Keratinocyte (primary cell): ENCODE measurements around the gene RRP36. TPM values are rescaled to one million over a fixed set of nuclear protein-coding genes. Genes with fewer than 3 reads are reported as not detected.

Experiments used
- DNase-seq: peaks from one replicate; pipeline ENCODE4 v3.0.0-alpha.2; 2011; ENCODE audit warnings: low read depth, missing footprints, low spot score
- FAIRE-seq: peaks from 2 replicates; lab custom pipeline; 2011; peaks lifted over from hg19 to GRCh38; lab: Jason Lieb, UNC
- H2AFZ ChIP-seq: 2 replicates; pipeline ENCODE4 v1.6.0; 2012; ENCODE audit warnings: low read length, control low read depth, inconsistent platforms; ENCODE audit not compliant: control insufficient read depth
- H3K27ac ChIP-seq: 2 replicates; pipeline ENCODE4 v1.5.1; 2011; ENCODE audit warnings: low read length; ENCODE audit not compliant: control insufficient read depth, insufficient read depth
- H3K27me3 ChIP-seq: 3 replicates; pipeline ENCODE4 v1.6.0; 2011; ENCODE audit warnings: low read length; ENCODE audit not compliant: control insufficient read depth, insufficient read depth; ENCODE audit errors: extremely low read depth
- H3K36me3 ChIP-seq, 2 experiments: 2 replicates in 1 of 2; 3 replicates in 1 of 2; pipeline ENCODE4 v1.5.1; 2011; ENCODE audit warnings: low read length in 2 of 2, mild to moderate bottlenecking in 1 of 2; ENCODE audit not compliant: control insufficient read depth in 2 of 2, insufficient read depth in 2 of 2; ENCODE audit errors: extremely low read depth in 1 of 2
- H3K4me1 ChIP-seq: 3 replicates; pipeline ENCODE4 v1.5.1; 2011; ENCODE audit warnings: low read length; ENCODE audit not compliant: control insufficient read depth, insufficient read depth; ENCODE audit errors: extremely low read depth
- H3K4me2 ChIP-seq: 3 replicates; pipeline ENCODE4 v1.6.0; 2011; ENCODE audit warnings: low read depth, low read length; ENCODE audit not compliant: control insufficient read depth, insufficient read depth; ENCODE audit errors: extremely low read depth
- H3K4me3 ChIP-seq, 3 experiments: fragments of 200-600 bp in 1 of 3; sonication (generic) in 1 of 3; 2 replicates in 2 of 3; 3 replicates in 1 of 3; pipeline ENCODE4 v1.5.1; 2011 to 2016; ENCODE audit warnings: low read length in 3 of 3, mild to moderate bottlenecking in 3 of 3, control low read depth in 2 of 3, inconsistent platforms in 1 of 3, low read depth in 1 of 3, mixed read lengths in 1 of 3, mixed run types in 1 of 3, moderate library complexity in 1 of 3; ENCODE audit not compliant: control insufficient read depth in 2 of 3, insufficient read depth in 2 of 3; ENCODE audit errors: extremely low read depth in 1 of 3
- H3K79me2 ChIP-seq: 2 replicates; pipeline ENCODE4 v1.6.0; 2012; ENCODE audit warnings: low read length; ENCODE audit not compliant: control insufficient read depth, insufficient read depth
- H3K9ac ChIP-seq: 3 replicates; pipeline ENCODE4 v1.6.0; 2011; ENCODE audit warnings: low read length; ENCODE audit not compliant: control insufficient read depth, insufficient read depth; ENCODE audit errors: extremely low read depth
- H3K9me1 ChIP-seq: 3 replicates; pipeline ENCODE4 v1.6.0; 2011; ENCODE audit warnings: low read length; ENCODE audit not compliant: control insufficient read depth, insufficient read depth; ENCODE audit errors: extremely low read depth
- H3K9me3 ChIP-seq: 2 replicates; pipeline ENCODE4 v1.5.1; 2012; ENCODE audit warnings: low read depth, low read length; ENCODE audit not compliant: control insufficient read depth
- H4K20me1 ChIP-seq: 3 replicates; pipeline ENCODE4 v1.6.0; 2011; ENCODE audit warnings: low read length; ENCODE audit not compliant: control insufficient read depth, insufficient read depth; ENCODE audit errors: extremely low read depth
- CTCF ChIP-seq, 3 experiments: IDR thresholded peaks in 1 of 3; conservative IDR thresholded peaks in 1 of 3; optimal IDR thresholded peaks in 1 of 3; 2 replicates in 2 of 3; 3 replicates in 1 of 3; pipeline versions ENCODE3 to v1.5.1; 2011; ENCODE audit warnings: low read length in 3 of 3, mild to moderate bottlenecking in 3 of 3, moderate library complexity in 2 of 3, control low read depth in 1 of 3, inconsistent platforms in 1 of 3; ENCODE audit not compliant: insufficient read depth in 2 of 3; ENCODE audit errors: extremely low read depth in 1 of 3
- EZH2 ChIP-seq: IDR thresholded peaks from one replicate; pipeline ENCODE4 v1.6.1; 2012; ENCODE audit warnings: inconsistent platforms, mild to moderate bottlenecking, low read length, moderate library complexity
- dilution Hi-C: fragments of 300-500 bp; cut with MboI; formaldehyde crosslinking; loops from one replicate; pipeline ENCODE4 v1.7.0; 2020; ENCODE audit warnings: low sequenced_read_pairs; ENCODE audit not compliant: extremely low pct_ligation_motif_present
- polyA plus RNA-seq, 5 experiments: library from polyadenylated mRNA; depleted of rRNA in 3 of 5; stranded (reverse) in 3 of 5; stranded (forward) in 1 of 5; unstranded in 1 of 5; fragments of >200 nt; gene quantifications; 1 replicate in 1 of 5; 2 replicates in 3 of 5; 3 replicates in 1 of 5; pipeline versions ENCODE4 v1.2.1 to v1.2.3, GENCODE V29; 2011 to 2012; ENCODE audit warnings: missing spikeins in 2 of 5, low read depth in 1 of 5, low replicate concordance in 1 of 5

The RRP36 gene
- polyA plus RNA-seq, 1 donor (not counting 4 experiments of a cell fraction or from before 2014, with no cell fraction given) = 67.5 TPM

DNA sequence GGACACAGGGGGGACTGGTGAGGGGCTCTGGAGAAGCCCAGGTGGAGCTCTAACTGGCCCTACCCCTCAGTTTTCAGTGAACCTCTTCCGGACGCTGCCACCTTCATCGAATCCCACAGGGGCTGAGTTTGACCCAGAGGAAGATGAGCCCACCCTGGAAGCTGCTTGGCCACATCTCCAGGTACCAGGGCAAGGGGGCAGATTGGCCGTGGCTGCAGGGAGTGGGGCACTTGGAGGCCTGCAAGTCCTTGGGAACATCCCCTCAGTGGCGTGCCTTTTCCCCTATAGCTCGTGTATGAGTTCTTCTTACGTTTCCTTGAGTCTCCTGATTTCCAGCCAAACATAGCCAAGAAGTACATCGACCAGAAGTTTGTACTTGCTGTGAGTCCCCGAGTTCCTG lies 14.3 kb upstream of the RRP36 start:
- Histone ChIP-seq H3K9me1 (no peaks in the 10 kb centered on the region), H3K27ac (no peak overlapping the region), H3K4me2 (no peak overlapping the region), H4K20me1 (no peaks in the 10 kb centered on the region), H3K9me3 (no peaks in the 10 kb centered on the region), H3K9ac (no peak overlapping the region), H3K4me3 (no peak overlapping the region), H2AFZ (no peak overlapping the region), H3K27me3 (no peaks in the 10 kb centered on the region), H3K79me2 (peaks cover 1% of the 10 kb centered on the region), H3K36me3 (peaks cover 30 to 38% of the 10 kb centered on the region in 2 experiments), H3K4me1 (no peaks in the 10 kb centered on the region)
- dilution Hi-C loops = no loop called here
- TF ChIP-seq CTCF (optimal IDR thresholded peaks at IDR 0.05 in 1 of 3, IDR thresholded peaks at IDR 0.05 in 1 of 3, conservative IDR thresholded peaks at IDR 0.05 in 1 of 3; ENCODE audit: extremely low read depth in 1 of 3, insufficient read depth in 2 of 3, low read length in 3 of 3) (no peak), EZH2 (no peak)
- FAIRE-seq = no peak
- DNase-seq = no peak

DNA sequence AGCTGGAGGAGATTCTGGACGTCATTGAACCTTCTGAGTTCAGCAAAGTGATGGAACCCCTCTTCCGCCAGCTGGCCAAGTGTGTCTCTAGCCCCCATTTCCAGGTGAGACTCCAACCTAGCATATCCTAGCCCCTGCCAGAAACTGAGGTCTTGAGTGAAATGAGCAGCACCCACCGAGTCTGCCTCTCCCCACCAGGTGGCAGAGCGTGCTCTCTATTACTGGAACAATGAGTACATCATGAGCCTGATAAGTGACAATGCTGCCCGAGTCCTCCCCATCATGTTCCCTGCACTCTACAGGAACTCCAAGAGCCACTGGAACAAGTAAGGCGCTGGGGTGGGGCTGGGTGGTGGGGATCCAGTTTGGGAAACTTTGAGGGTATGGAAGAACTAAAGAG lies 12.3 kb upstream of the RRP36 start:
- FAIRE-seq = no peak
- no peak overlapping the region for H3K9ac ChIP-seq
- H4K20me1 ChIP-seq = no peaks in the 10 kb centered on the region
- H3K4me2 ChIP-seq = no peak overlapping the region
- no peaks in the 10 kb centered on the region for H3K27me3 ChIP-seq
- peak; percentile 41 to 69 (median 66) for TF ChIP-seq CTCF (optimal IDR thresholded peaks at IDR 0.05 in 1 of 3, IDR thresholded peaks at IDR 0.05 in 1 of 3, conservative IDR thresholded peaks at IDR 0.05 in 1 of 3; ENCODE audit: extremely low read depth in 1 of 3, insufficient read depth in 2 of 3, low read length in 3 of 3)
- TF ChIP-seq EZH2 = no peak
- no peak overlapping the region for H3K4me3 ChIP-seq
- H3K9me1 ChIP-seq = no peaks in the 10 kb centered on the region
- DNase-seq = no peak
- H2AFZ ChIP-seq = no peak overlapping the region
- dilution Hi-C loops = no loop called here
- H3K36me3 ChIP-seq = peaks cover 32 to 45% of the 10 kb centered on the region in 2 experiments
- peaks cover 8% of the 10 kb centered on the region for H3K4me1 ChIP-seq
- no peak overlapping the region for H3K27ac ChIP-seq
- no peaks in the 10 kb centered on the region for H3K9me3 ChIP-seq
- peaks cover 8% of the 10 kb centered on the region for H3K79me2 ChIP-seq
